AG10803 (cell line): ENCODE measurements around the gene LPP.

Experiments used
- DNase-seq: peaks from one replicate; pipeline ENCODE4 v3.0.0; 2010; ENCODE audit warnings: low read depth
- H3K4me3 ChIP-seq: 2 replicates; pipeline ENCODE4 v1.5.1; 2011; ENCODE audit warnings: mild to moderate bottlenecking, low read length, control low read depth
- CTCF ChIP-seq: conservative IDR thresholded peaks from 2 replicates; pipeline ENCODE4 v1.5.1; 2011; ENCODE audit warnings: mild to moderate bottlenecking, low read length, control low read depth, inconsistent platforms

Gene LPP

GRCh38 chr3:188168648-188169047 is 14.7 kb downstream of the LPP start:
- TF ChIP-seq CTCF, result no peak
- H3K4me3 ChIP-seq, result no peak overlapping the region
- DNase-seq, result no peak

GRCh38 chr3:188169830-188170455 is 16.0 kb downstream of the LPP start:
- no peak for TF ChIP-seq CTCF

GRCh38 chr3:188170461-188171459 is 16.8 kb downstream of the LPP start:
- no peak for TF ChIP-seq CTCF
- no peak overlapping the region for H3K4me3 ChIP-seq
- no peak for DNase-seq

More at GRCh38 chr3:188169830-188170455, 16.0 kb downstream of the LPP start:
- no peak overlapping the region for H3K4me3 ChIP-seq
- DNase-seq, result peak; percentile 37

- no peak for DNase-seq
- TF ChIP-seq CTCF, result no peak
- no peak overlapping the region for H3K4me3 ChIP-seq
Observed at GRCh38 chr3:188171682-188172467, 17.9 kb downstream of the LPP start.

- DNase-seq, result no peak
- TF ChIP-seq CTCF, result no peak
- no peak overlapping the region for H3K4me3 ChIP-seq
Observed at GRCh38 chr3:188174317-188175044, 20.5 kb downstream of the LPP start.

- no peak for TF ChIP-seq CTCF
- DNase-seq, result no peak
- H3K4me3 ChIP-seq, result no peak overlapping the region
Observed at GRCh38 chr3:188176476-188176875, 22.5 kb downstream of the LPP start.
